ENCODE data around the gene RAI14. TPM values are rescaled to one million over a fixed set of nuclear protein-coding genes. Genes with fewer than 3 reads are reported as not detected.
"Not testable (repeated sequence)": the region's sequence is repeated elsewhere in the genome, so short reads cannot be mapped to it uniquely, and the experiment has no call there.

Gene RAI14
- total RNA-seq, 1 donor = 0.54 TPM

GRCh38 chr5:34724741-34725140, 68.6 kb downstream of the RAI14 start:
- no peak for DNase-seq (ENCODE audit: low read depth in 2 of 3, low spot score in 2 of 3)

GRCh38 chr5:34727166-34727749, 71.1 kb downstream of the RAI14 start:
- not testable (repeated sequence) for DNase-seq (ENCODE audit: low read depth in 2 of 3, low spot score in 2 of 3)

GRCh38 chr5:34728236-34728635, 72.1 kb downstream of the RAI14 start:
- no peak for DNase-seq (ENCODE audit: low read depth in 2 of 3, low spot score in 2 of 3)

GRCh38 chr5:34731435-34732232, 75.5 kb downstream of the RAI14 start:
- no peak for DNase-seq (ENCODE audit: low read depth in 2 of 3, low spot score in 2 of 3)

- DNase-seq (ENCODE audit: low read depth in 2 of 3, low spot score in 2 of 3) = no peak
These were observed 78.2 kb downstream of the RAI14 start for GRCh38 chr5:34734326-34734725.

- no peak for DNase-seq (ENCODE audit: low read depth in 2 of 3, low spot score in 2 of 3)
These were observed 79.6 kb downstream of the RAI14 start for GRCh38 chr5:34735491-34736426.

- DNase-seq (ENCODE audit: low read depth in 2 of 3, low spot score in 2 of 3) = no peak
These were observed 80.5 kb downstream of the RAI14 start for GRCh38 chr5:34736445-34737115.

GRCh38 chr5:34737731-34738130, 81.6 kb downstream of the RAI14 start:
- DNase-seq (ENCODE audit: low read depth in 2 of 3, low spot score in 2 of 3) = no peak

GRCh38 chr5:34738381-34738780, 82.3 kb downstream of the RAI14 start:
- DNase-seq (ENCODE audit: low read depth in 2 of 3, low spot score in 2 of 3) = no peak

GRCh38 chr5:34740389-34740806, 84.3 kb downstream of the RAI14 start:
- no peak for DNase-seq (ENCODE audit: low read depth in 2 of 3, low spot score in 2 of 3)

- no peak for DNase-seq (ENCODE audit: low read depth in 2 of 3, low spot score in 2 of 3)
These were observed 85.9 kb downstream of the RAI14 start for GRCh38 chr5:34742061-34742460.

GRCh38 chr5:34743878-34744277, 87.8 kb downstream of the RAI14 start:
- DNase-seq (ENCODE audit: low read depth in 2 of 3, low spot score in 2 of 3) = no peak

GRCh38 chr5:34748431-34748830, 92.3 kb downstream of the RAI14 start:
- no peak for DNase-seq (ENCODE audit: low read depth in 2 of 3, low spot score in 2 of 3)

GRCh38 chr5:34749431-34749873, 93.3 kb downstream of the RAI14 start:
- DNase-seq (ENCODE audit: low read depth in 2 of 3, low spot score in 2 of 3) = no peak

- DNase-seq (ENCODE audit: low read depth in 2 of 3, low spot score in 2 of 3) = no peak
These were observed 94.1 kb downstream of the RAI14 start for GRCh38 chr5:34750206-34750605.

GRCh38 chr5:34751807-34752736, 95.9 kb downstream of the RAI14 start:
- DNase-seq (ENCODE audit: low read depth in 2 of 3, low spot score in 2 of 3) = no peak

- not testable (repeated sequence) for DNase-seq (ENCODE audit: low read depth in 2 of 3, low spot score in 2 of 3)
These were observed 97.1 kb downstream of the RAI14 start for GRCh38 chr5:34753236-34753635.

GRCh38 chr5:34755926-34756325, 99.8 kb downstream of the RAI14 start:
- DNase-seq (ENCODE audit: low read depth in 2 of 3, low spot score in 2 of 3) = no peak

- no peak for DNase-seq (ENCODE audit: low read depth in 2 of 3, low spot score in 2 of 3)
These were observed 100.9 kb downstream of the RAI14 start for GRCh38 chr5:34756781-34757624.
